Coronary artery (tissue), 2 donors: ENCODE data around the gene NR2F1.
"Not testable (repeated sequence)": the region's sequence is repeated elsewhere in the genome, so short reads cannot be mapped to it uniquely, and the experiment has no call there.

Source experiments
- DNase-seq: peaks from one replicate; pipeline ENCODE4 v3.0.0-alpha.2; 2017; ENCODE audit warnings: low spot score
- H3K27ac ChIP-seq, 2 donors: fragments of 200-600 bp; sonication (generic); one replicate each; pipeline ENCODE4 v1.5.1; 2016 to 2019
- H3K4me3 ChIP-seq: fragments of 200-600 bp; sonication (generic); 2 replicates; pipeline ENCODE4 v1.5.1; 2016; ENCODE audit warnings: mild to moderate bottlenecking, moderate library complexity
- CTCF ChIP-seq: fragments of 200-600 bp; sonication (generic); IDR thresholded peaks from one replicate; pipeline ENCODE4 v1.5.1; 2019; ENCODE audit warnings: antibody characterized with exemption

Gene NR2F1

GRCh38 chr5:93582677-93583438, at the start of gene NR2F1:
Gene NR2F1 (plus strand): TSS chr5:93583222. CDS start chr5:93585024, 1,802 bp downstream.
- TF ChIP-seq CTCF: peak; percentile 98
- Histone ChIP-seq H3K27ac (peak within 1 kb of the TSS in 1 of 2 donors; percentile 48), H3K4me3 (peak within 1 kb of the TSS; percentile 68)
- no peak for DNase-seq

- Histone ChIP-seq H3K27ac (no peak overlapping the region), H3K4me3 (no peak overlapping the region)
- no peak for TF ChIP-seq CTCF
- DNase-seq: no peak
These were observed 37.1 kb upstream of the NR2F1 start for GRCh38 chr5:93545872-93546271.

- not testable (repeated sequence) for H3K27ac ChIP-seq, H3K4me3 ChIP-seq, DNase-seq
These were observed 33.4 kb upstream of the NR2F1 start for GRCh38 chr5:93549594-93549993.

- no peak for DNase-seq
- Histone ChIP-seq H3K4me3 (no peak overlapping the region), H3K27ac (no peak overlapping the region)
- TF ChIP-seq CTCF: no peak
These were observed 25.9 kb upstream of the NR2F1 start for GRCh38 chr5:93557021-93557604.

GRCh38 chr5:93566091-93566490, 16.9 kb upstream of the NR2F1 start:
- TF ChIP-seq CTCF: no peak
- Histone ChIP-seq H3K27ac (no peak overlapping the region), H3K4me3 (no peak overlapping the region)
- no peak for DNase-seq

GRCh38 chr5:93567424-93567823, 15.6 kb upstream of the NR2F1 start:
- no peak for TF ChIP-seq CTCF
- Histone ChIP-seq H3K27ac (no peak overlapping the region), H3K4me3 (no peak overlapping the region)
- no peak for DNase-seq

- Histone ChIP-seq H3K4me3 (no peak overlapping the region), H3K27ac (no peak overlapping the region)
- DNase-seq: no peak
- no peak for TF ChIP-seq CTCF
These were observed 13.5 kb upstream of the NR2F1 start for GRCh38 chr5:93569300-93570160.
